ENCODE measurements around the gene TMEM94.
"Not testable (repeated sequence)": the region's sequence is repeated elsewhere in the genome, so short reads cannot be mapped to it uniquely, and the experiment has no call there.

The TMEM94 gene

GRCh38 chr17:75445896-75446295 is 10.5 kb upstream of the TMEM94 start:
- DNase-seq (ENCODE audit: low read depth): not testable (repeated sequence)

- DNase-seq (ENCODE audit: low read depth): no peak
These were observed 8.2 kb upstream of the TMEM94 start for GRCh38 chr17:75447951-75448856.

GRCh38 chr17:75450270-75450669 is 6.2 kb upstream of the TMEM94 start:
- no peak for DNase-seq (ENCODE audit: low read depth)

GRCh38 chr17:75454193-75454592 is 2.2 kb upstream of the TMEM94 start:
- no peak for DNase-seq (ENCODE audit: low read depth)

GRCh38 chr17:75454672-75455071 is 1.8 kb upstream of the TMEM94 start:
- DNase-seq (ENCODE audit: low read depth): not testable (repeated sequence)

- DNase-seq (ENCODE audit: low read depth): no peak
These were observed 407 bp upstream of the TMEM94 start for GRCh38 chr17:75456039-75456416.

- no peak for DNase-seq (ENCODE audit: low read depth)
These were observed 716 bp downstream of the TMEM94 start for GRCh38 chr17:75457047-75457654.

- no peak for DNase-seq (ENCODE audit: low read depth)
These were observed 2.8 kb downstream of the TMEM94 start for GRCh38 chr17:75459246-75459589.

- no peak for DNase-seq (ENCODE audit: low read depth)
These were observed 3.3 kb downstream of the TMEM94 start for GRCh38 chr17:75459590-75460267.

GRCh38 chr17:75460295-75460694 is 3.9 kb downstream of the TMEM94 start:
- no peak for DNase-seq (ENCODE audit: low read depth)

GRCh38 chr17:75463603-75464002 is 7.2 kb downstream of the TMEM94 start:
- DNase-seq (ENCODE audit: low read depth): no peak

GRCh38 chr17:75465039-75465438 is 8.6 kb downstream of the TMEM94 start:
- DNase-seq (ENCODE audit: low read depth): no peak

GRCh38 chr17:75468291-75468754 is 11.9 kb downstream of the TMEM94 start:
- DNase-seq (ENCODE audit: low read depth): no peak

- DNase-seq (ENCODE audit: low read depth): no peak
These were observed 12.4 kb downstream of the TMEM94 start for GRCh38 chr17:75468779-75469373.

GRCh38 chr17:75471207-75471606 is 14.8 kb downstream of the TMEM94 start:
- DNase-seq (ENCODE audit: low read depth): no peak

- no peak for DNase-seq (ENCODE audit: low read depth)
These were observed 15.7 kb downstream of the TMEM94 start for GRCh38 chr17:75472119-75472518.

- DNase-seq (ENCODE audit: low read depth): no peak
These were observed 16.8 kb downstream of the TMEM94 start for GRCh38 chr17:75473246-75473645.

- DNase-seq (ENCODE audit: low read depth): no peak
These were observed 18.3 kb downstream of the TMEM94 start for GRCh38 chr17:75474736-75475135.

GRCh38 chr17:75475144-75475835 is 18.9 kb downstream of the TMEM94 start:
- no peak for DNase-seq (ENCODE audit: low read depth)

- DNase-seq (ENCODE audit: low read depth): no peak
These were observed 19.4 kb downstream of the TMEM94 start for GRCh38 chr17:75475851-75476250.

GRCh38 chr17:75476271-75476671 is 19.8 kb downstream of the TMEM94 start:
- DNase-seq (ENCODE audit: low read depth): no peak

Data from non-pigmented ciliary epithelial cell (primary cell).